Parathyroid adenoma (tissue), 2 donors: ENCODE results near the gene MYLK.

Experiments
- H2AFZ ChIP-seq: fragments of 300-600 bp; sonication (generic); one replicate; pipeline ENCODE4 v1.7.0; 2017; ENCODE audit warnings: antibody characterized with exemption, mild to moderate bottlenecking
- H3K27ac ChIP-seq: fragments of 300-600 bp; sonication (generic); one replicate; pipeline ENCODE4 v1.7.0; 2017
- H3K27me3 ChIP-seq: fragments of 300-600 bp; sonication (generic); one replicate; pipeline ENCODE4 v1.7.0; 2017; ENCODE audit warnings: low read length; ENCODE audit not compliant: control insufficient read depth, insufficient read depth
- H3K36me3 ChIP-seq: fragments of 300-600 bp; sonication (generic); one replicate; pipeline ENCODE4 v1.7.0; 2017; ENCODE audit warnings: low read length; ENCODE audit not compliant: control insufficient read depth, insufficient read depth
- H3K4me1 ChIP-seq: fragments of 300-600 bp; sonication (generic); one replicate; pipeline ENCODE4 v1.7.0; 2017; ENCODE audit warnings: control low read depth
- H3K4me2 ChIP-seq: fragments of 300-600 bp; sonication (generic); one replicate; pipeline ENCODE4 v1.7.0; 2017; ENCODE audit warnings: low read length
- H3K4me3 ChIP-seq: fragments of 300-600 bp; sonication (generic); one replicate; pipeline ENCODE4 v1.7.0; 2017; ENCODE audit warnings: low read depth, low read length
- H3K79me2 ChIP-seq: fragments of 300-600 bp; sonication (generic); one replicate; pipeline ENCODE4 v1.7.0; 2017; ENCODE audit warnings: control low read depth
- H3K9ac ChIP-seq: fragments of 300-600 bp; sonication (generic); one replicate; pipeline ENCODE4 v1.7.0; 2017; ENCODE audit warnings: mild to moderate bottlenecking
- H3K9me3 ChIP-seq: fragments of 300-600 bp; sonication (generic); one replicate; pipeline ENCODE4 v1.7.0; 2017; ENCODE audit warnings: low read length; ENCODE audit not compliant: control insufficient read depth
- TF ChIP-seq, protein P1 (sequence below): fragments of 300-600 bp; sonication (generic); IDR thresholded peaks from one replicate; pipeline ENCODE4 v1.7.0; 2017; ENCODE audit warnings: antibody characterized with exemption, mild to moderate bottlenecking
- donor health status: primary hyperparathyroidism.

MYLK gene

DNA sequence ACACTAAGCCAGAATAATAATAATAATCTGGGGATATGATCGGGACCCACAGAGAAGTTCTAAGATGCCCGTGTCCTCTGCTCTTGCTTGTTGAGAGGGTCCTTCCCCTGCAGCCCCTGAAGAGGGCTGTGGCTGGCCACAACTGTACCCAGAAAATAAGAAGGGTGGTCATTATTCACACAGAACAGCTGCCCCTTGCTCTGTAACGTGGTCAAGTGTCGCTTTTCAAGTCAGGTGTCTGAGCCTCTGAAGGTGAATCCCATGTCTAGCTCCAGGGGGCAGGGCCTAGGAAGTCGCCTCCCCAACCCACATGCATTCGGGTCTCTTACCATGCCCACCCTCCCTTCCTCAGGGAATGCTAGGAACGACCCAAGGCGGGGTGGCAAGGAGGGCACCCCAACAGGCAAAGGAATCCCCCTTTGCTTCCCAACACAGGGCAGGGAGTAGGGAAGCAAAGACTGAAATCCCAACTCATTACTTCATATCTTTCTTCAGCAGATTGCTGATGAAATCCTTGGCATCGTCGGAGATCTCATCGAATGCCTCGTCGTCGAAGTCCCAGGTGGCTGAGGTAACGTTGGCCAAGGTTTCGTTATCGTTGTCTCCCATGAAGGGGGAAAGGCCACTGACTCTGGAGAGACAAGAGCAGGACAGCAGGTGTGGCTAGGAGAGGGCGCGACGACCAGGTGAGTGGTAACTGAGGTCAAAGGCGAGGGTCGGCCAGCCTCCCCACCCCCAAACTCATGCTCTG lies 255.0 kb downstream of the MYLK start:
- Histone ChIP-seq H3K4me2 (no peak overlapping the region), H3K27me3 (peaks cover 3% of the 10 kb centered on the region), H3K27ac (no peak overlapping the region), H3K79me2 (no peaks in the 10 kb centered on the region), H3K9ac (no peak overlapping the region), H3K9me3 (no peaks in the 10 kb centered on the region), H2AFZ (no peak overlapping the region), H3K4me3 (no peak overlapping the region), H3K4me1 (no peaks in the 10 kb centered on the region), H3K36me3 (no peaks in the 10 kb centered on the region)
- TF ChIP-seq, protein P1, sequence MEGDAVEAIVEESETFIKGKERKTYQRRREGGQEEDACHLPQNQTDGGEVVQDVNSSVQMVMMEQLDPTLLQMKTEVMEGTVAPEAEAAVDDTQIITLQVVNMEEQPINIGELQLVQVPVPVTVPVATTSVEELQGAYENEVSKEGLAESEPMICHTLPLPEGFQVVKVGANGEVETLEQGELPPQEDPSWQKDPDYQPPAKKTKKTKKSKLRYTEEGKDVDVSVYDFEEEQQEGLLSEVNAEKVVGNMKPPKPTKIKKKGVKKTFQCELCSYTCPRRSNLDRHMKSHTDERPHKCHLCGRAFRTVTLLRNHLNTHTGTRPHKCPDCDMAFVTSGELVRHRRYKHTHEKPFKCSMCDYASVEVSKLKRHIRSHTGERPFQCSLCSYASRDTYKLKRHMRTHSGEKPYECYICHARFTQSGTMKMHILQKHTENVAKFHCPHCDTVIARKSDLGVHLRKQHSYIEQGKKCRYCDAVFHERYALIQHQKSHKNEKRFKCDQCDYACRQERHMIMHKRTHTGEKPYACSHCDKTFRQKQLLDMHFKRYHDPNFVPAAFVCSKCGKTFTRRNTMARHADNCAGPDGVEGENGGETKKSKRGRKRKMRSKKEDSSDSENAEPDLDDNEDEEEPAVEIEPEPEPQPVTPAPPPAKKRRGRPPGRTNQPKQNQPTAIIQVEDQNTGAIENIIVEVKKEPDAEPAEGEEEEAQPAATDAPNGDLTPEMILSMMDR: no peak

DNA sequence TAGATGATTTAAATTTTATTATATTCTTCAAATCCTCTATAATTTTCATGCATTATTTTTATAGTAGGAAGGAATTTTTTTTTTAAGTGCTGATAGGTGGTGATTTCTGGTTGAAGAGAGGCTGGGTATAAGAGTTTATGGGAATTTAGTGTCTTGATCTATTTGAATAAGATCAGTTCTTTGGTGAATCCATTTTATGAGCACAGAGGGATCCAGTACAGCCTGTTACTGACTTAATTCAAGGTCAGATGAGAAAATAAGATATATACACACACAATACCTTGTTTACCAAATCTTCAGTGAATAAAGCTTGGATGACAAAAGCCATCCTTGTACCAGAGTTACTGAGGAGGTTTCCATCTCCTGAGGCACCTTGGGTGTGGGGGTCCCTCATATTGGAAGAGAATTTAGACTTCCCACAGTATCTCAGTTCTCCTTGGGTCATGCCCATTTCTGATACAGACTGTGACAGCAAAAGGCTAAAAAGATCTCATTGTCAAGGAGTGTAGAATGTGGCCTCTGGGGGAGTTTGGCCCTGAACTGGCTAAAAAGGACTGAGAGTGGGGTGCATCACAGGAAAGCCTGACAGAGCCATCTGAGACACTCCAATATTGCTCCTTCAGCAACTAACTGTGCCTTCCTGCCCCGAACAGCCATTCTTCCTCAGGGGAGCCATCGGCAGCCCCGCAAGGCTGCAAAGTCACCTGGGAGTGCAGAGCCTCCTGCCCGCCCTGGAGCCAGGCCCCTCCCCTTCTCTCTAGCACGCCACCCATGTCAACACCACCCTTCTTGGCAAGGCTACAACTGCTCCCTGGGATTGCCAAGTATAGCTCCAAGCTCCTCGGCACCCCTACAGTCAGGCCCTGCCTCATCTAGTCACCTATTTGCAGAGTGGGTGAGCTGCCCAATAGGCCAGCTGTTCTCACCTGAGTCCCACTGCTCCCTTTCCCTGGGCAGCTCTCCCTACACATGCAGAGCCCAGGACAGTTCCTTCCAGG lies 256.2 kb downstream of the MYLK start:
- no peaks in the 10 kb centered on the region for H3K36me3 ChIP-seq
- no peak overlapping the region for H3K9ac ChIP-seq
- no peaks in the 10 kb centered on the region for H3K79me2 ChIP-seq
- no peaks in the 10 kb centered on the region for H3K9me3 ChIP-seq
- TF ChIP-seq, protein P1: no peak
- H3K27me3 ChIP-seq: peaks cover 3% of the 10 kb centered on the region
- no peak overlapping the region for H3K4me2 ChIP-seq
- no peak overlapping the region for H2AFZ ChIP-seq
- H3K4me1 ChIP-seq: no peaks in the 10 kb centered on the region
- H3K27ac ChIP-seq: no peak overlapping the region
- no peak overlapping the region for H3K4me3 ChIP-seq

DNA sequence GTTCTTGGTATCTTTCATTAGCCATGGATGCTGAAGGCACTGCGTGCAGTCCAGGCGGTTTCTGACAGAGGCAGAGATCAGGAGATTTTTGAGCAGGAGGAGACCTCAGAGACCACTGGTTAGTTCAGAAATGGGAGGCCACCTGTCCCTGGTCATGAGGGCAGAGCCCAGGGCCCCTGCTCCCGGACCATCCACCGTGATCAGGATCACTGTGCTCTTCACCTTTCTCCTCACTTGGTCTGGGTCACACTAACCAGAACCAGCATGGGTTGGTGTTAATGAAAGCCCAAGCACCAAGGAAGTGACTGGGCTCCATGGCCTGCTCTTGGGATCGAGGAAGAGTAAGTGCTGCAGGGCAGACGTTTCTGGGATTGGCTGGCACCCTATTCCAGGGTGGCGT lies 257.3 kb downstream of the MYLK start:
- Histone ChIP-seq H3K4me1 (no peaks in the 10 kb centered on the region), H3K4me3 (no peak overlapping the region), H3K4me2 (no peak overlapping the region), H3K27me3 (peaks cover 3% of the 10 kb centered on the region), H3K36me3 (no peaks in the 10 kb centered on the region), H3K9me3 (no peaks in the 10 kb centered on the region), H3K27ac (no peak overlapping the region), H2AFZ (no peak overlapping the region), H3K79me2 (no peaks in the 10 kb centered on the region), H3K9ac (no peak overlapping the region)
- TF ChIP-seq, protein P1: no peak

- H3K79me2 ChIP-seq: no peaks in the 10 kb centered on the region
- no peaks in the 10 kb centered on the region for H3K9me3 ChIP-seq
- peaks cover 3% of the 10 kb centered on the region for H3K27me3 ChIP-seq
- TF ChIP-seq, protein P1: no peak
- H3K4me3 ChIP-seq: no peak overlapping the region
- no peaks in the 10 kb centered on the region for H3K36me3 ChIP-seq
- H3K4me1 ChIP-seq: no peaks in the 10 kb centered on the region
- H3K27ac ChIP-seq: no peak overlapping the region
- H2AFZ ChIP-seq: no peak overlapping the region
- no peak overlapping the region for H3K4me2 ChIP-seq
- no peak overlapping the region for H3K9ac ChIP-seq
These were observed 259.8 kb downstream of the MYLK start for GRCh38 chr3:123624302-123624701.
